AG09319 (cell line): ENCODE results near the gene R3HDM2.
"Not testable (repeated sequence)": the region's sequence is repeated elsewhere in the genome, so short reads cannot be mapped to it uniquely, and the experiment has no call there.

Experiments used
- DNase-seq: peaks from one replicate; pipeline ENCODE4 v3.0.0-alpha.2; 2010; ENCODE audit warnings: low read depth; ENCODE audit errors: extremely low read depth
- TF ChIP-seq, protein P1 (sequence below): IDR thresholded peaks from 2 replicates; pipeline ENCODE4 v1.5.1; 2011; ENCODE audit warnings: low read depth, mild to moderate bottlenecking, inconsistent platforms, low read length, moderate library complexity

Gene R3HDM2

DNA sequence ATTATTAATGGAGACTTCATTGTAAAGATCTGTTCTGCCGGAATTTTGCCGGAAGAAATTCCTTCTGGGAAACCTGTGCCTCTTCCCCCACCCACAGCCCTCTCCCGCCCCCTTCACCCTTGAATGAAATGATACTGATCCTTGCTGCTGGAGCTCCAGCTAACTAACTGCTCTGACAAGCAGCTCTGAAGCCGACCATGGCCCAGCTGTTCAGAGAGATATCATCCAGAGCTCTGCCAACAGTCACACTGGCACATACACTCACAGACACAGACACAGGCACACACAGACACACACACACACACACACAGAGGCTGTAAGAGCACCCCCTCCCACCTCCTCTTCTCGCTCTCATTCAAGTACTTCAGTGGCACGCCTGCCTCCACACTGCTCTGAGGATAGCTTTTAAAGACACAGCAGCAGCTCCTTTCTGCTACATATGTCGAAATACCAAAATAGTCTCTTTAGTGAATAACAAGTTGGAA is 88.6 kb downstream of the R3HDM2 start:
- DNase-seq, result no peak
- TF ChIP-seq, protein P1, sequence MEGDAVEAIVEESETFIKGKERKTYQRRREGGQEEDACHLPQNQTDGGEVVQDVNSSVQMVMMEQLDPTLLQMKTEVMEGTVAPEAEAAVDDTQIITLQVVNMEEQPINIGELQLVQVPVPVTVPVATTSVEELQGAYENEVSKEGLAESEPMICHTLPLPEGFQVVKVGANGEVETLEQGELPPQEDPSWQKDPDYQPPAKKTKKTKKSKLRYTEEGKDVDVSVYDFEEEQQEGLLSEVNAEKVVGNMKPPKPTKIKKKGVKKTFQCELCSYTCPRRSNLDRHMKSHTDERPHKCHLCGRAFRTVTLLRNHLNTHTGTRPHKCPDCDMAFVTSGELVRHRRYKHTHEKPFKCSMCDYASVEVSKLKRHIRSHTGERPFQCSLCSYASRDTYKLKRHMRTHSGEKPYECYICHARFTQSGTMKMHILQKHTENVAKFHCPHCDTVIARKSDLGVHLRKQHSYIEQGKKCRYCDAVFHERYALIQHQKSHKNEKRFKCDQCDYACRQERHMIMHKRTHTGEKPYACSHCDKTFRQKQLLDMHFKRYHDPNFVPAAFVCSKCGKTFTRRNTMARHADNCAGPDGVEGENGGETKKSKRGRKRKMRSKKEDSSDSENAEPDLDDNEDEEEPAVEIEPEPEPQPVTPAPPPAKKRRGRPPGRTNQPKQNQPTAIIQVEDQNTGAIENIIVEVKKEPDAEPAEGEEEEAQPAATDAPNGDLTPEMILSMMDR, result no peak

DNA sequence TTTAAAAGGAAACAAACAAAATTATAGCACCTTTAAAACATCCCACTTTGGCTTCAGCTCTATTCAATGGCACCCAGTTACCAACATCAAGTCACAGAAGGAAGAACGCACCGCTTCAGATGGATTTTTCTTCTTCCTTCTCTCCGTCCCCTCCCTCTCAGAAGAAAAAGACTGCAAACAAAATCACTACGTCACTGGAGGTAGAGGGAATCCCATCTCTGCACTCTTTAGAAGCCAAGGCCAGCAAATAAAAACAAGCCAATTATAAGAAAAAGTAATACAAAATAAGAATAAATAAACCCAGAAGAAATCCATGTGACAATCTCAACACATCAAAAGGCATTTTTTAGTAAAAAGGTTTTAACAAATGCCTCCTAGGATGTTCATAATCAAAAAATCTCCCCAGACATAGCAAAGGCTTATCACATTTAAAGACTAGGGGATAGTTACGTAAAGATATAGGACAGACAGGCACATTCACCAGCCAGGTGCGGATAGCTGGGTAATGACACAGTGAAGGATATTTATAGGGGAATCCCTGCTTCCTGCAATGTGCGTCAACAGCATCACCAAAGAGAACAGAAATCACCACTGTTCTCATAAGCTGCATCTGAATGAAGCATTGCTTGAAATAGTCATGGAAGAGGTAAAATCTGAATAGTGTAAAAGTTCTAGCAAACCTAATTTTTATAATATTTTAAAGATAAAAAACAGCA is 89.4 kb downstream of the R3HDM2 start:
- no peak for DNase-seq
- TF ChIP-seq, protein P1, result no peak

DNA sequence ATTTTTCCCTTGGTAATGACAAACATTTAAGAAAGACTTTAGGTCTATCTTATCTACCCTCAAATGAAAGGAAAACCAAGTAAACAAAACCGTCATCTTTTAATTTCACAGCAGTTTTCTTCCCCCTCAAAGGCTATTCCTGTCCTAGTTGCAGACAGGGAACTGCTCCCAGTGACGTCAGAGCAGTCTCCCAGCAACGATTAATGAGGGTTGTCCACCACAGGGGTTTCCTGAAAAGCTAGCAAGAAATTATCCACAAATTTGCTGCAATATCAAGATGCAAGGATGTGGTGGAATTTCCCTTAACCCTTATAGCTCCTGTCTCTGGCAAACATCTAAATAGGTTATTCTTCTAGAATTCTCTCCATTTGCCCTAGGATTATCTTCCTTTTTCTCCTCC is 90.7 kb downstream of the R3HDM2 start:
- no peak for DNase-seq

DNA sequence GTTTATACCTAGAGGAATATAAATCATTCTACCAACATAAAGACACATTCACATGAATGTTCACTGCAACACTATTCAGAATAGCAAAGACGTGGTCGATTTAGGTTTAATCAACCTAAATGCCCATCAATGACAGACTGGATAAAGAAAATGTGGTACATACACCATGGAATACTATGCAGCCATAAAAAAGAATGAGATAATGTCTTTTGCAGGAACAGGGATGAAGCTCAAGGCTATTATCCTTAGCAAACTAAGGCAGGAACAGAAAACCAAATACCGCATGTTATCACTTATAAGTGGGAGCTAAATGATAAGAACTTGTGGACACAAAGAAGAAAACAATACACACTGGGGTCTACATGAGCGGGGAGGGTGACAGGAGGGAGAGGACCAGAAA is 94.5 kb downstream of the R3HDM2 start:
- not testable (repeated sequence) for DNase-seq

More for the DNA sequence above, 90.7 kb downstream of the R3HDM2 start:
- TF ChIP-seq, protein P1, result no peak

DNA sequence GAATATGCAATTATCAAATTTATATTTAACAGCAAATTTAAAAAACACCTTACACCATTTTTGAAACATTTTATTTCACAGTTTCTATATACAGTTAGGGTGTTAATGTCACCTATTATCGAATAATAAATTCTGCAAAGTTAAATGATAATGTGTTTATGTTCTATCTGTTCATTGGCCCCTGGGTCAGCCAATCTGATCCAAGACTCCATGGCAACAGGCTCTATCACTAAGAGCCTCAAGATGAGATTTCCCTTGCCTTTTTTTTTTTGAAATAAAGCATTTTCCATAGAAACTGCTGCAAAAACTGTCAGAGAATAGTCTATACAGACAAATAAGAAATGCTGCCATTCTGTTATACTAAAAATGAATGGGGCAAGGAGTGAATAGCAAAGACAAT is 96.6 kb downstream of the R3HDM2 start:
- DNase-seq, result no peak
- TF ChIP-seq, protein P1, result no peak

DNA sequence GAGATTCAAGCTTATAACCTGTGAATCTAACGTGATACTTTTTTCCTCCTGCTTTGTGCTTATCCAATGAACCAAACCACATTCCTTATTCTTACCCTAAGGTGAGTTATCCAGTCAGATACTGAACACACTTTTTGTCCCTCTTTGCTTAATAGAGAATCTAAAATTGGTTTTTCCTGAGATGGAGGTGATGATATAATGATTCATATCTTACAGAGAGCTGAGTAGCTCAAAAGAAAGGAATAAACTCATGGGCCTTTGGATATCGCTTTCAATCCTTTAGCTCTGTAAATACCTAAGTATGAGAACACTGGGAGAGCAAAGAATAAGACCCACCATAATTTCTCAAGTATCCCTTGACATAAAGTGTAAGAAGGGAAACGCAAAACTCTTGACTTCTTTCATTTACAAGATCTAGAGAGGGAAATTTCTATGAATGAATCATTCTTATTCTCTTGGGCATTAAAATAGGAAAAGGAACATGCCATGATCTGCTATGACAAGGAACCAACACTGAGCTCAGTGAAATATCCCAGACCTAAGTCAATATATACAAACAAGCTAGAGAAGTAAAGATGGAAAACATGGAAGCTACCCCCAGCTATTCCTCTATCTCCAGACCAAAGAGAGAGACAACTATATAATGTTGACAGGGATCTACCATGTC is 98.1 kb downstream of the R3HDM2 start:
- TF ChIP-seq, protein P1, result no peak
- no peak for DNase-seq

DNA sequence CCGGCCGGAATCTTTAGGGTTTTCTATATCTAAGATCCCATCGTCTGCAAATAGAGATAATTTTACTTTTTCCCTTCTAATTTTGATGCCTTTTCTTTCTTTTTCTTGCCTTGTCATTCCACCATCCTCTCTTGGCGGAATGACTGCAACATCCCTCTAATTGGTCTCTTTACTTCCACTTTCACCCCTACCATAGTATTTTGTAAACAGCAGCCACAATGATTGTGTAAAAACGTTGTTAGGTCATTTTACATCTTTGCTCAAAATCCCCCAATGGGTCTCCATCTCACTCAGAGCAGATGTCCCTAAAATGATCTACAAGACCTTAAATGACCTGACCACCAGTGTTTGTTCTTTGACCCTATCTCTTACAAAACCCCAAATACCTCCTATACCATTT is 99.9 kb downstream of the R3HDM2 start:
- DNase-seq, result no peak
- TF ChIP-seq, protein P1, result no peak

DNA sequence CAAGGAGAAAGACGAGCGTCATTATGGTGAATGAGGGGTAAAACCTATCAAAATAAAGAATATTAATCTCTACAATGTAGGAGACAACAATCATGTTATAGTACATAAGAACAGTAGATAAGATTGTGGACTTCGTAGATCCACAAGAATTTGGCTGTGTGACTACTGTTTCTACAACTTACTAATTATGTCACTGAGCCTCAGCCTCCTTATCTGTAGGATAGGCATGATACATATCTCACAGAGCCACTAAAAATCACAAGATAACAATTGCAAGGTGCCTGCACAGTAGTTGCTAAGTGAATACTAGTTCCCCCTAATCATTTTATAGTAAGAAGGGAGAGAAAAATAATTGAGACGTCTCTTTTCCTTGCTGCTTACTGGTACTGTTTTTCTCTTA is 101.6 kb downstream of the R3HDM2 start:
- TF ChIP-seq, protein P1, result no peak
- DNase-seq, result no peak
